GM18907 (cell line): ENCODE data around the gene FGF11.

Source experiments
- ATAC-seq: cut with Tn5 transposase; IDR thresholded peaks from one replicate; pipeline ENCODE4 v1.9.1; 2021; ENCODE audit warnings: mild to moderate bottlenecking, moderate library complexity; ENCODE audit not compliant: unreplicated experiment

The FGF11 gene

GRCh38 chr17:7439462-7440112 is at the start of gene FGF11:
FGF11 (plus strand) TSS chr17:7439512; CDS start chr17:7439621, 109 bp downstream.
- no peak for ATAC-seq

GRCh38 chr17:7389924-7390910 is 49.1 kb upstream of the FGF11 start:
- no peak for ATAC-seq

GRCh38 chr17:7391307-7391706 is 48.0 kb upstream of the FGF11 start:
- ATAC-seq: no peak

- no peak for ATAC-seq
Measured at GRCh38 chr17:7392696-7393612, 46.4 kb upstream of the FGF11 start.

GRCh38 chr17:7393613-7394451 is 45.5 kb upstream of the FGF11 start:
- ATAC-seq: peak; percentile 52

GRCh38 chr17:7394452-7395191 is 44.7 kb upstream of the FGF11 start, which contains the start of gene PLSCR3:
PLSCR3 (minus strand) TSS chr17:7394525; CDS start chr17:7394110, 415 bp downstream.
- ATAC-seq: peak; percentile 72

- ATAC-seq: no peak
Measured at GRCh38 chr17:7396147-7396546, 43.2 kb upstream of the FGF11 start.

- ATAC-seq: no peak
Measured at GRCh38 chr17:7398612-7399011, 40.7 kb upstream of the FGF11 start.

GRCh38 chr17:7403043-7403726 is 36.1 kb upstream of the FGF11 start:
- no peak for ATAC-seq

- no peak for ATAC-seq
Measured at GRCh38 chr17:7403727-7403976, 35.7 kb upstream of the FGF11 start.

- ATAC-seq: peak; percentile 91
Measured at GRCh38 chr17:7403977-7404736, 35.2 kb upstream of the FGF11 start, which contains the start of gene TMEM256. TMEM256 (minus strand) TSS chr17:7404097; CDS start chr17:7404084, 13 bp downstream.

GRCh38 chr17:7404737-7405349 is 34.5 kb upstream of the FGF11 start:
- peak; percentile 10 for ATAC-seq

GRCh38 chr17:7405350-7406234 is 33.7 kb upstream of the FGF11 start:
- ATAC-seq: no peak

- no peak for ATAC-seq
Measured at GRCh38 chr17:7406235-7406825, 33.0 kb upstream of the FGF11 start.

- no peak for ATAC-seq
Measured at GRCh38 chr17:7407082-7407481, 32.2 kb upstream of the FGF11 start.
